ENCODE data around the gene ADORA2B.

DNA sequence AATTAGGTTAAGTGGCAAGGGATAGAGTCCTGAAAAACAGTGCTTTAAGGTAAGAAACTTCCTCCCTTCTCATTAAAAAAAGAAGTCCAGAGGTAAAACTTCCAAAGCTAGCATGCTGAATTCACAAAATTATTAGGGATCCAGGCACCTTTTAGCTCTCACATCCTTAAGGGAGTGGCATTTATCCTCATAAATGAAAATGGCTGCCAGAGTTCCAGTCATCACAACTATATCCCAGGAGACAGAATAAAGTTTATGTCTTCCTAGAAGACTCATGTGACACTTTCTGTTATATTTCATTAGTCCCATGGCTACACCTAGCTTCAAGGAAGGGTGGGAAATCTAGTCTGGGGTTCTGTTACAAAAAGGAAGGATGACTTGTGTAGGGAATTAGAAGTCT, 23.3 kb upstream of the ADORA2B start:
- TF ChIP-seq, protein P1, sequence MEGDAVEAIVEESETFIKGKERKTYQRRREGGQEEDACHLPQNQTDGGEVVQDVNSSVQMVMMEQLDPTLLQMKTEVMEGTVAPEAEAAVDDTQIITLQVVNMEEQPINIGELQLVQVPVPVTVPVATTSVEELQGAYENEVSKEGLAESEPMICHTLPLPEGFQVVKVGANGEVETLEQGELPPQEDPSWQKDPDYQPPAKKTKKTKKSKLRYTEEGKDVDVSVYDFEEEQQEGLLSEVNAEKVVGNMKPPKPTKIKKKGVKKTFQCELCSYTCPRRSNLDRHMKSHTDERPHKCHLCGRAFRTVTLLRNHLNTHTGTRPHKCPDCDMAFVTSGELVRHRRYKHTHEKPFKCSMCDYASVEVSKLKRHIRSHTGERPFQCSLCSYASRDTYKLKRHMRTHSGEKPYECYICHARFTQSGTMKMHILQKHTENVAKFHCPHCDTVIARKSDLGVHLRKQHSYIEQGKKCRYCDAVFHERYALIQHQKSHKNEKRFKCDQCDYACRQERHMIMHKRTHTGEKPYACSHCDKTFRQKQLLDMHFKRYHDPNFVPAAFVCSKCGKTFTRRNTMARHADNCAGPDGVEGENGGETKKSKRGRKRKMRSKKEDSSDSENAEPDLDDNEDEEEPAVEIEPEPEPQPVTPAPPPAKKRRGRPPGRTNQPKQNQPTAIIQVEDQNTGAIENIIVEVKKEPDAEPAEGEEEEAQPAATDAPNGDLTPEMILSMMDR (IDR thresholded peaks at IDR 0.05; ENCODE audit: insufficient read depth, low read length, poor library complexity, severe bottlenecking), result no peak
- no peak for TF ChIP-seq EZH2phosphoT487 (conservative IDR thresholded peaks at IDR 0.05; ENCODE audit: low read length)

Data from SU-DHL-6 (cell line).